ENCODE measurements around the gene PRLR. TPM values are rescaled to one million over a fixed set of nuclear protein-coding genes. Genes with fewer than 3 reads are reported as not detected.

Gene PRLR
- total RNA-seq, result 1 to 10 TPM in 5 of 9 donors, under 1 TPM in 4; 0.22 to 2.2 (median 1.1) TPM
- under 1 TPM; 0.08 to 0.11 TPM for polyA plus RNA-seq
- long read RNA-seq, donor 1, result 0 reads
- long read RNA-seq, donor 2, partial matches to known transcripts, result 0 of 1 reads
- long read RNA-seq, donor 2, other reads (novel, unspliced or antisense), result 1 of 1 reads
- long read RNA-seq, donor 3, result 0 reads

GRCh38 chr5:35230038-35230611 lies at the start of gene PRLR:
PRLR (minus strand) TSS chr5:35230487; CDS start chr5:35089620, 140,867 bp downstream.
- H3K27me3 ChIP-seq, result peaks cover 0 to 46% (median 25%) of the 10 kb centered on the region in 9 donors
- H3K36me3 ChIP-seq, result no peaks in the 10 kb centered on the region
- peak within 1 kb of the TSS; percentile 17 to 59 (median 48) for H3K4me3 ChIP-seq
- no peak within 1 kb of the TSS for H3K27ac ChIP-seq
- intact Hi-C loops (cut with DNase I), result no loop called here
- WGBS, 4 donors, result 2 to 5% (median 3%) methylated on average over 34 to 42 of the region's 42 CpGs
- no peaks in the 10 kb centered on the region for H3K9me3 ChIP-seq
- H3K4me1 ChIP-seq, result peaks cover 0 to 15% (median 8%) of the 10 kb centered on the region in 12 donors
- DNase-seq (peak in 4 of 5 donors; percentile 20 to 49 (median 28)), ATAC-seq (peak; percentile 16 to 71 (median 40))
- TF ChIP-seq CTCF (IDR thresholded peaks at IDR 0.05) (no peak), POLR2A (IDR thresholded peaks at IDR 0.05) (no peak)

- no peak for TF ChIP-seq POLR2A (IDR thresholded peaks at IDR 0.05)
- TF ChIP-seq CTCF (IDR thresholded peaks at IDR 0.05), result no peak
- H3K4me3 ChIP-seq, result no peak overlapping the region
- 24 to 40% (median 31%) methylated on average over 2 of the region's 2 CpGs for WGBS, 4 donors
- no peaks in the 10 kb centered on the region for H3K4me1 ChIP-seq
- no peak for DNase-seq
- ATAC-seq, result no peak
- no peak overlapping the region for H3K27ac ChIP-seq
- no peaks in the 10 kb centered on the region for H3K27me3 ChIP-seq
- peaks cover 0 to 16% (median 3%) of the 10 kb centered on the region in 12 donors for H3K9me3 ChIP-seq
- intact Hi-C loops (cut with DNase I), result no loop called here
- no peaks in the 10 kb centered on the region for H3K36me3 ChIP-seq
Measured at GRCh38 chr5:35274839-35275509, 44.7 kb upstream of the PRLR start.

- intact Hi-C loops (cut with DNase I), result no loop called here
- Histone ChIP-seq H3K4me1 (no peaks in the 10 kb centered on the region), H3K27ac (no peak overlapping the region), H3K4me3 (no peak overlapping the region), H3K9me3 (no peaks in the 10 kb centered on the region), H3K36me3 (no peaks in the 10 kb centered on the region), H3K27me3 (no peaks in the 10 kb centered on the region)
- WGBS, 4 donors, result 82 to 92% (median 85%) methylated on average over 1 of the region's 1 CpG
- ATAC-seq (no peak), DNase-seq (no peak)
- TF ChIP-seq CTCF (IDR thresholded peaks at IDR 0.05), result no peak
- TF ChIP-seq POLR2A (IDR thresholded peaks at IDR 0.05), result no peak
Measured at GRCh38 chr5:35269006-35269405, 38.7 kb upstream of the PRLR start.

GRCh38 chr5:35266276-35266675 lies 36.0 kb upstream of the PRLR start:
- ATAC-seq, result no peak
- DNase-seq, result no peak
- Histone ChIP-seq H3K27ac (no peak overlapping the region), H3K36me3 (no peaks in the 10 kb centered on the region), H3K9me3 (no peaks in the 10 kb centered on the region), H3K27me3 (no peaks in the 10 kb centered on the region), H3K4me3 (no peak overlapping the region), H3K4me1 (no peaks in the 10 kb centered on the region)
- WGBS, 4 donors, result 33 to 57% (median 41%) methylated on average over 3 of the region's 3 CpGs
- intact Hi-C loops (cut with DNase I), result no loop called here
- TF ChIP-seq CTCF (IDR thresholded peaks at IDR 0.05) (no peak), POLR2A (IDR thresholded peaks at IDR 0.05) (no peak)

Measured in heart left ventricle (tissue), 16 donors.